Tibial nerve (tissue), 4 donors: Measurements from ENCODE around the gene VTN. TPM values are rescaled to one million over a fixed set of nuclear protein-coding genes. Genes with fewer than 3 reads are reported as not detected.

Source experiments
- DNase-seq, 2 donors: peaks; one replicate each; pipeline ENCODE4 v3.0.0-alpha.2; 2019; ENCODE audit warnings: low spot score in 2 of 2
- H3K27ac ChIP-seq, 4 donors: fragments of 200-600 bp; sonication (generic) in 3 of 4; one replicate each; pipeline ENCODE4 v1.5.1; 2017 to 2019; ENCODE audit warnings: mild to moderate bottlenecking in 1 of 4
- H3K27me3 ChIP-seq, 2 donors: fragments of 200-600 bp; sonication (generic) in 1 of 2; one replicate each; pipeline versions ENCODE4 v1.5.1 to v1.6.0; 2017 to 2019
- H3K36me3 ChIP-seq, 3 donors: fragments of 200-600 bp; sonication (generic); one replicate each; pipeline ENCODE4 v1.5.1; 2018 to 2019
- H3K4me1 ChIP-seq, 4 donors: fragments of 200-600 bp; sonication (generic) in 3 of 4; one replicate each; pipeline ENCODE4 v1.5.1; 2017 to 2019
- H3K4me3 ChIP-seq, 4 donors: fragments of 200-600 bp; sonication (generic) in 3 of 4; one replicate each; pipeline ENCODE4 v1.5.1; 2017 to 2019; ENCODE audit warnings: mild to moderate bottlenecking in 1 of 4, moderate library complexity in 1 of 4
- H3K9me3 ChIP-seq, 4 donors: fragments of 200-600 bp; sonication (generic) in 3 of 4; one replicate each; pipeline ENCODE4 v1.5.1; 2017 to 2019
- EP300 ChIP-seq, 2 donors: sonication (generic); formaldehyde crosslinking; IDR thresholded peaks; one replicate each; pipeline ENCODE4 v1.6.1; 2017; ENCODE audit warnings: antibody characterized with exemption in 2 of 2, mild to moderate bottlenecking in 1 of 2
- POLR2A ChIP-seq, 2 donors: fragments of 450-650 bp; IDR thresholded peaks; one replicate each; pipeline ENCODE4 v1.6.1; 2017; ENCODE audit warnings: antibody characterized with exemption in 2 of 2, mild to moderate bottlenecking in 2 of 2, moderate library complexity in 2 of 2
- WGBS, 2 donors: methylation state at CpG; one replicate each; pipeline ENCODE4 v1.1.5; 2018; 5-methylcytosine and 5-hydroxymethylcytosine counted together
- total RNA-seq, 4 donors: library from RNA; depleted of rRNA; stranded (reverse); fragments of >200 nt; gene quantifications; one replicate each; pipeline ENCODE4 v1.1.0, GENCODE V29; 2016
- TF ChIP-seq, protein P1 (sequence below), 5 experiments: fragments of 200-600 bp in 3 of 5; fragments of 450-650 bp in 2 of 5; sonication (generic) in 3 of 5; IDR thresholded peaks; one replicate each; pipeline ENCODE4 v1.5.1; 2016 to 2019; ENCODE audit warnings: antibody characterized with exemption in 5 of 5, mild to moderate bottlenecking in 3 of 5, moderate library complexity in 2 of 5

The VTN gene
- total RNA-seq, 4 donors from 2014 or later = 0.90 to 22.7 (median 1.8) TPM

DNA sequence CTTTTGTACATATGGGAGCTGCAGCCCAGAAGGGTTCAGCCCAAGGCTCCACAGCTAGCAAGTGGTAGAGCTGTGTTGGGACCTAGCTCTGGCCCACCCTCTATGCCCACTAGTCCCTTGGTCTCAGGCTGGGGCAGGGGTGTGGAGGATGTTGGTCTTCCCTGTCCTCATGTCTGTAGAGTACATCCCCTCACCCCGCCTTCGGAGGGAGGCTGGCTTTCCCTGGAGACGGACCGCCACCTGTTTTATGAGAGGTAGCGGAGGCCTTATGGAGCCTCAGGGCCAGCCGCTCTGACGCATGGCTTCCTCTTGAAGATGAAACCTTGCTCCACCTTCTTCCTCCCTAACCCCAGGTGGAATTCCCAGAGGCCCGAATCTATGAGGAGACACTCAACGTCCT, 26.1 kb downstream of the VTN start:
- no peaks in the 10 kb centered on the region for H3K9me3 ChIP-seq
- TF ChIP-seq, protein P1, sequence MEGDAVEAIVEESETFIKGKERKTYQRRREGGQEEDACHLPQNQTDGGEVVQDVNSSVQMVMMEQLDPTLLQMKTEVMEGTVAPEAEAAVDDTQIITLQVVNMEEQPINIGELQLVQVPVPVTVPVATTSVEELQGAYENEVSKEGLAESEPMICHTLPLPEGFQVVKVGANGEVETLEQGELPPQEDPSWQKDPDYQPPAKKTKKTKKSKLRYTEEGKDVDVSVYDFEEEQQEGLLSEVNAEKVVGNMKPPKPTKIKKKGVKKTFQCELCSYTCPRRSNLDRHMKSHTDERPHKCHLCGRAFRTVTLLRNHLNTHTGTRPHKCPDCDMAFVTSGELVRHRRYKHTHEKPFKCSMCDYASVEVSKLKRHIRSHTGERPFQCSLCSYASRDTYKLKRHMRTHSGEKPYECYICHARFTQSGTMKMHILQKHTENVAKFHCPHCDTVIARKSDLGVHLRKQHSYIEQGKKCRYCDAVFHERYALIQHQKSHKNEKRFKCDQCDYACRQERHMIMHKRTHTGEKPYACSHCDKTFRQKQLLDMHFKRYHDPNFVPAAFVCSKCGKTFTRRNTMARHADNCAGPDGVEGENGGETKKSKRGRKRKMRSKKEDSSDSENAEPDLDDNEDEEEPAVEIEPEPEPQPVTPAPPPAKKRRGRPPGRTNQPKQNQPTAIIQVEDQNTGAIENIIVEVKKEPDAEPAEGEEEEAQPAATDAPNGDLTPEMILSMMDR (IDR thresholded peaks at IDR 0.05) = no peak
- TF ChIP-seq EP300 (IDR thresholded peaks at IDR 0.05) = no peak
- no peak for TF ChIP-seq POLR2A (IDR thresholded peaks at IDR 0.05)
- H3K4me3 ChIP-seq = no peak overlapping the region
- 82 to 89% methylated on average over 9 of the region's 9 CpGs for WGBS, 2 donors
- H3K27ac ChIP-seq = no peak overlapping the region
- DNase-seq = no peak
- no peaks in the 10 kb centered on the region for H3K27me3 ChIP-seq
- peaks cover 0 to 10% (median 0%) of the 10 kb centered on the region in 4 donors for H3K4me1 ChIP-seq
- peaks cover 17 to 100% (median 30%) of the 10 kb centered on the region in 3 donors for H3K36me3 ChIP-seq

GRCh38 chr17:28343491-28343932, 26.6 kb downstream of the VTN start:
- Histone ChIP-seq H3K36me3 (peaks cover 15 to 99% (median 30%) of the 10 kb centered on the region in 3 donors), H3K4me3 (no peak overlapping the region), H3K9me3 (no peaks in the 10 kb centered on the region), H3K4me1 (peaks cover 0 to 13% (median 0%) of the 10 kb centered on the region in 4 donors), H3K27me3 (no peaks in the 10 kb centered on the region), H3K27ac (no peak overlapping the region)
- no peak for TF ChIP-seq EP300 (IDR thresholded peaks at IDR 0.05)
- TF ChIP-seq POLR2A (IDR thresholded peaks at IDR 0.05) = no peak
- TF ChIP-seq, protein P1 (IDR thresholded peaks at IDR 0.05) = no peak
- WGBS, 2 donors = 79 to 86% methylated on average over 10 of the region's 10 CpGs
- DNase-seq = no peak

- Histone ChIP-seq H3K27ac (no peak overlapping the region), H3K36me3 (peaks cover 12 to 89% (median 29%) of the 10 kb centered on the region in 3 donors), H3K4me1 (peaks cover 0 to 20% (median 0%) of the 10 kb centered on the region in 4 donors), H3K27me3 (no peaks in the 10 kb centered on the region), H3K9me3 (no peaks in the 10 kb centered on the region), H3K4me3 (no peak overlapping the region)
- TF ChIP-seq EP300 (IDR thresholded peaks at IDR 0.05) (no peak), POLR2A (IDR thresholded peaks at IDR 0.05) (no peak)
- TF ChIP-seq, protein P1 (IDR thresholded peaks at IDR 0.05) = no peak
- DNase-seq = no peak
- 88 to 93% methylated on average over 13 to 14 of the region's 14 CpGs for WGBS, 2 donors
These were observed 27.8 kb downstream of the VTN start for GRCh38 chr17:28342313-28342712.

DNA sequence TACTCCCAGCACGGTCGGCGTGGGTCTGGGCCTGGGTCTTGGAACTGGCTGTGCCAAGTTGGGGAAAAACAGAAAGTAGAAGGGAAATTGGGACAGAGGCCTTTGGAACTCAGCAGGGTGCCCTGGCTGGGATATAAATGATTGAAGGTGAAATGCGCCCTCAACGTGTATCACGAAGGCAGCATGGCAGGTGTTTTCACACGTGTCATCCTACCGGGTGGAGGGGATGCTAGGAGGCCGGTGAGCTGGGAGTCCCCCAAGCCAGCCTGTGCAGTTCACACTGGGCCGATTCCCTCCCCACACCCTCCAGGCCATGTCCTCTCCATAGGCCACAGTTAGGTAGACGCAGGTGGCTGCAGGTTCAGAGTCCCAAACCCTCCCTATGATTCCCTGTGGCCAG, 28.6 kb downstream of the VTN start:
- Histone ChIP-seq H3K4me3 (no peak overlapping the region), H3K36me3 (peaks cover 12 to 81% (median 27%) of the 10 kb centered on the region in 3 donors), H3K4me1 (peaks cover 0 to 23% (median 5%) of the 10 kb centered on the region in 4 donors), H3K27ac (no peak overlapping the region), H3K27me3 (no peaks in the 10 kb centered on the region), H3K9me3 (no peaks in the 10 kb centered on the region)
- DNase-seq = no peak
- no peak for TF ChIP-seq EP300 (IDR thresholded peaks at IDR 0.05)
- no peak for TF ChIP-seq POLR2A (IDR thresholded peaks at IDR 0.05)
- TF ChIP-seq, protein P1 (IDR thresholded peaks at IDR 0.05) = no peak
- 93% methylated on average over 11 of the region's 11 CpGs for WGBS, 2 donors

- no peak for DNase-seq
- Histone ChIP-seq H3K27me3 (no peaks in the 10 kb centered on the region), H3K27ac (no peak overlapping the region), H3K4me1 (peaks cover 0 to 30% (median 9%) of the 10 kb centered on the region in 4 donors), H3K36me3 (peaks cover 12 to 69% (median 21%) of the 10 kb centered on the region in 3 donors), H3K4me3 (no peak overlapping the region), H3K9me3 (no peaks in the 10 kb centered on the region)
- TF ChIP-seq EP300 (IDR thresholded peaks at IDR 0.05) = no peak
- TF ChIP-seq POLR2A (IDR thresholded peaks at IDR 0.05) = no peak
- TF ChIP-seq, protein P1 (IDR thresholded peaks at IDR 0.05) = no peak
- WGBS, 2 donors = 85 to 96% methylated on average over 6 of the region's 6 CpGs
These were observed 29.7 kb downstream of the VTN start for GRCh38 chr17:28340374-28340773.
